Endothelial cell of umbilical vein (primary cell): Measurements from ENCODE around the gene PRKCZ. TPM values are rescaled to one million over a fixed set of nuclear protein-coding genes. Genes with fewer than 3 reads are reported as not detected.

ENCODE experiments used
- BruUV-seq: library from RNA; stranded (reverse); fragments of 400-500 nt; replicated peaks from 2 replicates; lab custom pipeline; 2021; lab: Mats Ljungman, UMichigan
- CTCF ChIA-PET: fragments of 300-600, 350-600 bp; sonication (Branson Sonifier 250); formaldehyde crosslinking; loops from one replicate; lab custom pipeline; 2021; ENCODE audit warnings: antibody characterized with exemption, inconsistent platforms; lab: Charles Lee
- POLR2A ChIA-PET: fragments of 300-600, 350-600 bp; sonication (Branson Sonifier 250); formaldehyde crosslinking; loops from one replicate; lab custom pipeline; 2021; ENCODE audit warnings: antibody characterized with exemption, inconsistent platforms; lab: Charles Lee
- DNase-seq: peaks from one replicate; pipeline ENCODE4 v3.0.0-alpha.2; 2011; ENCODE audit warnings: low read depth, low spot score
- FAIRE-seq: peaks from 2 replicates; lab custom pipeline; 2011; peaks lifted over from hg19 to GRCh38; lab: Jason Lieb, UNC
- H2AFZ ChIP-seq: 2 replicates; pipeline ENCODE4 v1.6.0; 2012; ENCODE audit warnings: low read depth, low read length, control low read depth, inconsistent platforms
- H3K27ac ChIP-seq: 2 replicates; pipeline ENCODE4 v1.5.1; 2011; ENCODE audit warnings: low read depth, mild to moderate bottlenecking, control low read depth, low read length, moderate library complexity; ENCODE audit not compliant: insufficient read depth
- H3K27me3 ChIP-seq, 2 experiments: 2 replicates each; pipeline versions ENCODE4 v1.6.0 to v1.6.1; 2011; ENCODE audit warnings: low read length in 2 of 2, mixed read lengths in 1 of 2; ENCODE audit not compliant: control insufficient read depth in 2 of 2, insufficient read depth in 2 of 2
- H3K36me3 ChIP-seq, 2 experiments: 2 replicates in 1 of 2; 3 replicates in 1 of 2; pipeline ENCODE4 v1.5.1; 2011; ENCODE audit warnings: low read length in 2 of 2, mild to moderate bottlenecking in 1 of 2, moderate library complexity in 1 of 2; ENCODE audit not compliant: control insufficient read depth in 2 of 2, insufficient read depth in 2 of 2; ENCODE audit errors: extremely low read depth in 1 of 2
- H3K4me1 ChIP-seq: 3 replicates; pipeline ENCODE4 v1.5.1; 2011; ENCODE audit warnings: mild to moderate bottlenecking, low read length; ENCODE audit not compliant: control insufficient read depth, insufficient read depth; ENCODE audit errors: extremely low read depth
- H3K4me2 ChIP-seq: 2 replicates; pipeline ENCODE4 v1.6.1; 2011; ENCODE audit warnings: low read length, control low read depth, mixed read lengths; ENCODE audit not compliant: insufficient read depth
- H3K4me3 ChIP-seq, 3 experiments: fragments of 200-600 bp in 1 of 3; sonication (generic), shearing (Covaris generic) in 1 of 3; replicated peaks in 1 of 3; 2 replicates each; pipeline ENCODE4 v1.5.1; 2011 to 2016; ENCODE audit warnings: control low read depth in 3 of 3, low read length in 3 of 3, mild to moderate bottlenecking in 2 of 3, inconsistent platforms in 1 of 3, low read depth in 1 of 3, moderate library complexity in 1 of 3; ENCODE audit not compliant: insufficient read depth in 1 of 3
- H3K79me2 ChIP-seq: 2 replicates; pipeline ENCODE4 v1.6.0; 2012; ENCODE audit warnings: low read length, inconsistent platforms; ENCODE audit not compliant: control insufficient read depth, insufficient read depth
- H3K9ac ChIP-seq: replicated peaks from 2 replicates; pipeline ENCODE3; 2011; ENCODE audit warnings: low read length, control low read depth; ENCODE audit not compliant: insufficient read depth; ENCODE audit errors: extremely low read depth
- H3K9me1 ChIP-seq: replicated peaks from 3 replicates; pipeline ENCODE4 v1.6.0; 2011; ENCODE audit warnings: mild to moderate bottlenecking, low read length; ENCODE audit not compliant: control insufficient read depth, insufficient read depth; ENCODE audit errors: extremely low read depth
- H3K9me3 ChIP-seq: replicated peaks from 2 replicates; pipeline ENCODE4 v1.5.1; 2012; ENCODE audit warnings: low read length, inconsistent platforms; ENCODE audit not compliant: control insufficient read depth, insufficient read depth
- H4K20me1 ChIP-seq: replicated peaks from 2 replicates; pipeline ENCODE3; 2011; ENCODE audit warnings: mild to moderate bottlenecking, low read length; ENCODE audit not compliant: control insufficient read depth, insufficient read depth; ENCODE audit errors: extremely low read depth
- CTCF ChIP-seq, 2 donors: IDR thresholded peaks; 1 replicate in 1 of 2; 2 replicates in 1 of 2; pipeline ENCODE4 v1.5.1; 2011; ENCODE audit warnings: low read length in 2 of 2, mild to moderate bottlenecking in 2 of 2, moderate library complexity in 2 of 2, control low read depth in 1 of 2, inconsistent platforms in 1 of 2, low read depth in 1 of 2; ENCODE audit not compliant: insufficient read depth in 1 of 2; ENCODE audit errors: extremely low read depth in 1 of 2
- EZH2 ChIP-seq: IDR thresholded peaks from 2 replicates; pipeline ENCODE4 v1.6.1; 2012; ENCODE audit warnings: borderline replicate concordance, low read depth, mild to moderate bottlenecking, moderate library complexity, low read length, inconsistent platforms; ENCODE audit not compliant: severe bottlenecking
- FOS ChIP-seq: IDR thresholded peaks from 2 replicates; pipeline ENCODE4 v1.6.1; 2011; ENCODE audit warnings: mild to moderate bottlenecking, low read length, moderate library complexity, borderline replicate concordance; ENCODE audit not compliant: insufficient read depth
- GATA2 ChIP-seq: IDR thresholded peaks from 2 replicates; pipeline ENCODE4 v1.7.0; 2011; ENCODE audit warnings: low read depth, mild to moderate bottlenecking, moderate library complexity, mixed read lengths, low read length; ENCODE audit not compliant: insufficient read length, insufficient read depth
- JUN ChIP-seq: IDR thresholded peaks from 2 replicates; pipeline ENCODE4 v1.6.1; 2011; ENCODE audit warnings: borderline replicate concordance, low read depth; ENCODE audit not compliant: insufficient read length, insufficient read depth
- MAX ChIP-seq: IDR thresholded peaks from 2 replicates; pipeline ENCODE4 v1.6.1; 2011; ENCODE audit not compliant: insufficient read depth, insufficient read length
- MYC ChIP-seq: IDR thresholded peaks from one replicate; pipeline ENCODE4 v1.6.1; 2011; ENCODE audit warnings: mild to moderate bottlenecking, low read depth, low read length
- POLR2A ChIP-seq: IDR thresholded peaks from 2 replicates; pipeline ENCODE4 v1.6.1; 2012; ENCODE audit warnings: low read depth, mild to moderate bottlenecking, control low read depth, low read length
- POLR2AphosphoS5 ChIP-seq: IDR thresholded peaks from 2 replicates; pipeline ENCODE4 v1.6.1; 2012; ENCODE audit warnings: low read depth, mild to moderate bottlenecking, control low read depth, low read length, moderate library complexity; ENCODE audit not compliant: insufficient read depth
- dilution Hi-C: fragments of 300-500 bp; cut with MboI; formaldehyde crosslinking; loops from one replicate; pipeline ENCODE4 v1.15.0; 2019; ENCODE audit warnings: low sequenced_read_pairs; ENCODE audit not compliant: extremely low pct_ligation_motif_present
- intact Hi-C: fragments of 100-400 bp; cut with micrococcal nuclease; formaldehyde crosslinking; loops from one replicate; pipeline ENCODE4 v1.10.0; 2022
- polyA plus RNA-seq, 4 experiments: library from polyadenylated mRNA; depleted of rRNA in 3 of 4; stranded (reverse) in 3 of 4; unstranded in 1 of 4; fragments of >200 nt; gene quantifications; 2 replicates each; pipeline versions ENCODE4 v1.2.1 to v1.2.3, GENCODE V29; 2011 to 2012; ENCODE audit warnings: missing spikeins in 1 of 4
- total RNA-seq: library from RNA; stranded (reverse); gene quantifications from 2 replicates; pipeline ENCODE4 v1.2.3, GENCODE V29; 2021

Gene PRKCZ
- total and polyA plus RNA-seq, 2 donors (not counting 3 experiments of a cell fraction or from before 2014, with no cell fraction given), result 0.22 to 1.7 TPM

- CTCF ChIA-PET, result interaction anchor here (0.6 to 5.4 kb wide), 10 partner anchors 12 to 148 kb away, joined by 3 to 51 read pairs (median 4); partner anchors contain the start of gene FAAP20
- peaks cover 0 to 3% of the 10 kb centered on the region in 2 experiments for H3K36me3 ChIP-seq
- peak overlapping the region; percentile 62 for H3K4me2 ChIP-seq
- intact Hi-C loops, result loop anchor here (1.0 to 2.0 kb wide), 2 partner anchors 29 to 147 kb away; no protein-coding TSS in a partner anchor
- FAIRE-seq (peak; percentile 80), DNase-seq (peak; percentile 47)
- no peak overlapping the region for H2AFZ ChIP-seq
- dilution Hi-C loops, result no loop called here
- POLR2A ChIA-PET, result no interaction called here
- H3K27me3 ChIP-seq, result no peaks in the 10 kb centered on the region
- H4K20me1 ChIP-seq, result no peaks in the 10 kb centered on the region
- BruUV-seq, result no TSS peak
- TF ChIP-seq CTCF (IDR thresholded peaks at IDR 0.05; ENCODE audit: extremely low read depth in 1 of 2, insufficient read depth in 1 of 2, low read depth in 1 of 2, low read length in 2 of 2) (peak in 1 of 2 donors; percentile 9), POLR2AphosphoS5 (no peak)
- H3K9ac ChIP-seq, result peak overlapping the region; percentile 18
- peaks cover 99% of the 10 kb centered on the region for H3K79me2 ChIP-seq
- H3K4me3 ChIP-seq, result peak overlapping the region in 2 of 3 experiments; percentile 0 to 10
- peaks cover 40% of the 10 kb centered on the region for H3K4me1 ChIP-seq
- peak overlapping the region; percentile 46 for H3K27ac ChIP-seq
- H3K9me3 ChIP-seq, result no peaks in the 10 kb centered on the region
- no peaks in the 10 kb centered on the region for H3K9me1 ChIP-seq
Measured at GRCh38 chr1:2233997-2234761, 184.0 kb downstream of the PRKCZ start.

- dilution Hi-C loops, result no loop called here
- H4K20me1 ChIP-seq, result no peaks in the 10 kb centered on the region
- ChIA-PET CTCF (interaction anchor here (0.7 to 5.4 kb wide), 6 partner anchors 22 to 147 kb away, joined by 3 to 51 read pairs (median 11); partner anchors contain the start of gene FAAP20), POLR2A (no interaction called here)
- H3K79me2 ChIP-seq, result peaks cover 99% of the 10 kb centered on the region
- no peaks in the 10 kb centered on the region for H3K9me1 ChIP-seq
- intact Hi-C loops, result loop anchor here (1.0 kb wide), 1 partner anchor 147 kb away; no protein-coding TSS in a partner anchor
- DNase-seq, result no peak
- no peak for TF ChIP-seq MYC
- TF ChIP-seq GATA2, result no peak
- no peak for TF ChIP-seq POLR2AphosphoS5
- TF ChIP-seq POLR2A, result no peak
- no peak for TF ChIP-seq FOS
- no peak for TF ChIP-seq CTCF (IDR thresholded peaks at IDR 0.05; ENCODE audit: extremely low read depth in 1 of 2, insufficient read depth in 1 of 2, low read depth in 1 of 2, low read length in 2 of 2)
- no peak for TF ChIP-seq MAX
- TF ChIP-seq JUN, result no peak
- TF ChIP-seq EZH2, result no peak
- no peaks in the 10 kb centered on the region for H3K9me3 ChIP-seq
- H3K27me3 ChIP-seq, result no peaks in the 10 kb centered on the region
- peak overlapping the region; percentile 46 for H3K27ac ChIP-seq
- peak overlapping the region; percentile 18 for H3K9ac ChIP-seq
- BruUV-seq, result no TSS peak
- peaks cover 40% of the 10 kb centered on the region for H3K4me1 ChIP-seq
- peaks cover 0 to 3% of the 10 kb centered on the region in 2 experiments for H3K36me3 ChIP-seq
- H3K4me2 ChIP-seq, result peak overlapping the region; percentile 62
- no peak overlapping the region for H2AFZ ChIP-seq
- H3K4me3 ChIP-seq, result no peak overlapping the region
- no peak for FAIRE-seq
Measured at GRCh38 chr1:2234762-2235113, 184.5 kb downstream of the PRKCZ start.
